Measurements from ENCODE around the gene LCE4A.

The LCE4A gene

DNA sequence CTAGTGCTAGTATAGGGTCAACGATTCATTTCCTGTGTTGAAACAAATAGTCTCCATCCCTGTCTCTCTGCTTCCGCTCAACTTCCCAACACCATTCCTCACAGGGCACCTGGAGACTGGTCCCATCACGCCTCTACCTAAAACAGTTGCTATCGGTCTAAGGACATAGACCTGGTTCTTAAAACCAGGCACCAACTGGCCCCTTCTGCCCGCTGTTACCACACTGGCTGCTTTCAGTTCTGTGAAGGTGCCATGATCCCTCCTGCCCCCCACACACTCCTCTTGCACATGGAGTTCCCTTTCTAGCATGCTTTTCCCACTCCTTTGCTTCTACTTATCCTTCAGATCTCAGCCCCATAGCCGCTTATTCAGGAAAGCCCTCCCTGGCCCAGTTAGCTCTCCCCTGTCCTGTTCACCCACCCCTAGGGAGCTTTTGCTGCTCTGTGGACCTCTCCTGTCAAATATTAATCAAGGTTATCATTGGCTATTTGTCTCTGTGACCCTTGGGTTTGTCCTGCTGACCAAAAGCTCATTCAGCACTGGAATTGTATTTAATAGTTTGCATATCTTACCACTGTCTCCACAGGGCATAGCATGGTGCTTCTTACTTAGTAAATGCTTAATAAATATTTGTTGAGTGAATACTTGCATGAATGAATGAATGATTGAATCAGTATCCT, 37.9 kb downstream of the LCE4A start:
- no peak for DNase-seq

DNA sequence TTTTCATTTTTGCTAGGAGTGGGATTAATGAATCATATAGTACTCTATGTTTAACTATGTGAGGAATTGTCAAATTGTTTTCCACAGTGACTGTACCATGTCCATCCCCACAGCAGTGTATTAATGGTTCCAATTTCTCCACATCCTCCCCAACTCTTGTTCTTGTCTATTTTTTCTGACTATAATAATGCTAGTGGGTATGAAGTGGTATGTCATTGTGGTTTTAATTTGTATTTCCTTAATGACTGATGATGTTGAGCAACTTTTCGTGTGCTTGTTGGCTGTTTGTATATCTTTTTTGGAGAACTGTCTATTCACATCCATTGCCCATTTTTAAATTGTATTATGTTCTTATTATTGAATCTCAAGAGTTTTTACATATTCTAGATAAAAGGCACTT, 39.9 kb downstream of the LCE4A start:
- no peak for DNase-seq

DNA sequence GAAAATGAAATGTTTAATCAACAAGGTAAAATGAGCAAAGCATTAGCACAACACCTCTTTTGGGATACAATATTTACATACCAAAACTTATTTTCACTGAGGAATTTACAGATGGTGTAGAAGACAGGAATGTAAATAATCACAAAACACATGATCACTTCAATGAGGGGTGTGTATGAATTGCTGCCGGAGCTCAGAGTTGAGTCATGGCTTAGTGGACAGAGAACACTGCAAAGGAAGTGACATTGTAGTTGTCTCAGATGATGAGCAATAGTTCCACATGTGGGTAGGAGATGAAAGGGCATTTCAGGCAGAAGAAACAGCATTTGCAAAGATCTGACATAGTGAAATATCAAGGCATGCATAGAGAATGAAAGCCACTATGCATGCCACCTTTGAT, 44.3 kb downstream of the LCE4A start:
- no peak for DNase-seq

DNA sequence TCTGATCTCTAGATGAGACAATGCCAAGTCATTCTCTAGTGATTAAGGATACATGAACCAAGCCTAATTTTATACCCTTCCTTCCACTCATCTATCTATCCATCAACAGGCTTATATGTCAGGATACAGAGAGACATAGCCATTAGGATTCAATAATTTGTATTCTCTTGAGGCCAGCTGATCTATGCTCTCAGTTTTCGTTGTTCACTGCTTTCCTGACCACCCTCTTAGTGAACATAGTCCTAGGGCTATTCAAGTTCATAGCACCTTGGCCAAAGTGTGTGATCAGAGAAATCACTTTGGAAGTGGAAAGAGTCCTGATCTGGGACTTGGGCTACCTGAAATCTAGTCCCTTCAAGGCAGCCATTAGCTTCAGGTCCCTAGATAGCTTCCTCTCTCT, 45.6 kb downstream of the LCE4A start:
- DNase-seq, result no peak

DNA sequence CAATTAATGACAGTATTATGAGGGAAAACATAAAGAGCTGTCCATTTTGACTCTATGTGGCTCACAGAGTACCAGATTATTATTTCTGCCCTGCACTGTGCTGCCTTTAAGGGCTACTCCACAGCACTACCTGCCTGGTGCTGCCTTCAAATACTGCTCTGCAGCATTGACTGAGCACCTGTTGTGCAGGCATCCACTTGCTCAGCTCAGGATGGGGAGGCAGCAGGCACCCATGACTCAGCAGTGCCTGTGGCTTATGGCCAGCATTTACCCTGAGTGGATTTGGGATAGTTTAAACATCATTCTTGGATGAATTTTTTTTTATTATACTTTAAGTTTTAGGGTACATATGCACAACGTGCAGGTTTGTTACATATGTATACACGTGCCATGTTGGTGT, 48.9 kb downstream of the LCE4A start:
- DNase-seq, result no peak

DNA sequence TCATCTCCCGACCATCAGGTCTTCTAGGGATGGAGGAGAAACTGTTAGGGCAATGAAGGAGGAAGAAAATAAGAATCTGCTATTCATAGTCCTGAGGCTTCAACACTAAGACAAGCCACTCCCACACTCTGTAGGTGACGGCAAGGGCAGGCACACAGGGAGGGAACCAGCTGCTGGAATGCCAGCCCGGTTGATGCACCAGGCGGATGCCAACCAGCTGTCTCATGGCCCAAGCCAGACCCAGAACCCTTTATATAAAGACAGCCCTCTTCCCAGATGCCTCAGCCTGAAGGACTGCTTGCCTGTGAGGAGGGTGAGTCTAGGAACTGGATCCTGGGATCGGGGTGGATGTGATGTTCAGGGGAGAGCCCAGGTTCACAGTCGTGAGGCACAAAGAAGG, 49.8 kb downstream of the LCE4A start, which contains the start of gene KPRP:
TSS of gene KPRP (plus strand) at position 279 of the 400 bp plus-strand sequence. CDS start 1,564 bp downstream, outside the sequence.
- DNase-seq, result no peak

DNA sequence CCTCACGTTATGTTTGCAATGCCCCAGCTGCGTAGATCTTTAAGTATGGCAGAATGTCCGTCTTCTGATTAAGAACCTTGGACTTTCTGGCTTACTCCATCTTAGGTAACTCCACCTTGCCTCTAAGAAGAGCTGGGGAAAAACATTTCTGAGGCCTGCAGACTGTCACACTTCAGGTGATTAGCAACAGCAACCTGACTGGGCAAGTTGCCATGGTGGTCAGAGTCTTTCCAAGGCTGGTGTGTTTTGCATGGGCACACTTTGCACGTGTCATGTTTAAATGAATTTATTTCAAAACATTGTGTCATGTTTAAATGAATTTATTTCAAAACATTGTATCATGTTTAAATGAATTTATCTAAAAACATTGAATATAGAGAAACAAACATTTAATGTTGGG, 50.7 kb downstream of the LCE4A start:
- no peak for DNase-seq
